ENCODE measurements around the gene XYLB.

The XYLB gene

DNA sequence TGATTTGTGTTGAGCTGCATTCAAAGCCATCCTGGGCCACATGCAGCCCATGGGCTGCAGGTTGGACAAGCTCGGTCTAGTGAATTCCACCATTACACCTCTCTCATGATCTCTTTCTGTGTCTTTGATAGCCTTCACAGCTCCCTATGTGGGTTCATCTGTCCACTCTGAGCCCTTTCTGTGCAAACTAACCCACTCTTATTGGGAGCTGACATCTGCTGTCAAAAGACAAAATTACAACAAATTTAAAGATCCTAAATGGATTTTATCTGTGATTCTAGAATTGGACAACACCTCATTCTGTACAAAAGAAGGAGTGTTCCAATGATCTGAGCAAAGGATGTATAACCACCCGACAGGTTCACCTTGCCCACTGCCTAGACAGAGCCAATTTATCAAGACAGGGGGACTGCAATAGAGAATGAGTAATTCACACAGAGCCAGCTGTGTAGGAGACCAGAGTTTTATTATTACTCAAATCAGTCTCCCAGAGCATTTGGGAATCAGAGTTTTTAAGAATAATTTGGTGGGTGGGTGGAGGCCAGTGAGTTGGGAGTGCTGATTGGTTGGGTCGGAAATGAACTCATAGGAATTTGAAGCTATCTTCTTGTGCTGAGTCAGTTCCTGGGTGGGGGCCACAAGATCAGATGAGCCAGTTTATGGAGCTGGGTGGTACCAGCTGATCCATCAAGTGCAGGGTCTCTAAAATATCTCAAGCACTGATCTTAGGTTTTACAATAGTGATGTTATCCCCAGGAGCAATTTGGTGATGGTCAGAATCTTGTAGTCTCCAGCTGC lies 2.6 kb upstream of the XYLB start:
- TF ChIP-seq, protein P1, sequence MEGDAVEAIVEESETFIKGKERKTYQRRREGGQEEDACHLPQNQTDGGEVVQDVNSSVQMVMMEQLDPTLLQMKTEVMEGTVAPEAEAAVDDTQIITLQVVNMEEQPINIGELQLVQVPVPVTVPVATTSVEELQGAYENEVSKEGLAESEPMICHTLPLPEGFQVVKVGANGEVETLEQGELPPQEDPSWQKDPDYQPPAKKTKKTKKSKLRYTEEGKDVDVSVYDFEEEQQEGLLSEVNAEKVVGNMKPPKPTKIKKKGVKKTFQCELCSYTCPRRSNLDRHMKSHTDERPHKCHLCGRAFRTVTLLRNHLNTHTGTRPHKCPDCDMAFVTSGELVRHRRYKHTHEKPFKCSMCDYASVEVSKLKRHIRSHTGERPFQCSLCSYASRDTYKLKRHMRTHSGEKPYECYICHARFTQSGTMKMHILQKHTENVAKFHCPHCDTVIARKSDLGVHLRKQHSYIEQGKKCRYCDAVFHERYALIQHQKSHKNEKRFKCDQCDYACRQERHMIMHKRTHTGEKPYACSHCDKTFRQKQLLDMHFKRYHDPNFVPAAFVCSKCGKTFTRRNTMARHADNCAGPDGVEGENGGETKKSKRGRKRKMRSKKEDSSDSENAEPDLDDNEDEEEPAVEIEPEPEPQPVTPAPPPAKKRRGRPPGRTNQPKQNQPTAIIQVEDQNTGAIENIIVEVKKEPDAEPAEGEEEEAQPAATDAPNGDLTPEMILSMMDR (IDR thresholded peaks at IDR 0.05): no peak
- intact Hi-C loops (cut with DNase I; ENCODE audit: low total_unique reads): loop anchor here (10.0 kb wide), 1 partner anchor 219 kb away; no protein-coding TSS in a partner anchor
- no peaks in the 10 kb centered on the region for H3K27me3 ChIP-seq
- peaks cover 0 to 13% (median 7%) of the 10 kb centered on the region in 4 donors for H3K4me1 ChIP-seq
- H3K36me3 ChIP-seq: no peaks in the 10 kb centered on the region
- H3K4me3 ChIP-seq: no peak overlapping the region
- no peak for DNase-seq
- H3K9me3 ChIP-seq: no peaks in the 10 kb centered on the region
- H3K27ac ChIP-seq: no peak overlapping the region

DNA sequence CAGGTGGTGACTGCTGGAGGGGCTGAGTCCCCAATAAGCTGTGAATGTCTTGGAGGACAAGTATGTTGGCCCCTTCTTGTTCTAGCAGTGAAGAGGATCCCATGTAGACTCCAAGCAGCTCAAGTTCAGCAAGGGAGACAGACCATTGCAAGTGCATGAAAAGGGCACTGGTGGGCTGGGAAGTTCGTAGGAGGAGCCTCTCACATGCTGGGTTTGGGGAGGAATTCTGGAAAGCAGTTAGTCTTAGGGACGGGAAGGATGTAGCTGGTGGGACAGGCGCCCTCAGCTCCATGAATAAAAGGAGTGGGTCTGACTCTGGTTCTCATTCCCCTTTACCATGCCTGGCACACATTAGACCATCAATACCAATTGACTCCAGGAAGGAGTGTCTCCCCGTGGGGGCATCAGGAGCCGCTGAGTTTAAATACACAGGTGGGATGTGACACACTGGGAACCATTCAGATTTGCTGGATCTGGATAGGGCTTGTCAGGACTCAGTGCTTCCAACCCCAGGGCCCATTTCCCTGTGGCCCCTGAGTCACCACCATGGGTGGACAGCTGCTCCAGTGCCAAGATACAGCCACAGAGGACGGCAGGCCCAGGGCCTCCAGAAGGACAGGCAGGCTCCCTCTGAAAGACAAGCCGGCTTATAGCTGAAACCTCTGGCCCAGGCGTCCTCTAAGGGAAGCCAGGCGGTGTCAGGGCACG lies 552 bp upstream of the XYLB start:
- H3K9me3 ChIP-seq: no peaks in the 10 kb centered on the region
- peaks cover 0 to 13% (median 7%) of the 10 kb centered on the region in 4 donors for H3K4me1 ChIP-seq
- intact Hi-C loops (cut with DNase I; ENCODE audit: low total_unique reads): loop anchor here (2.0 to 10.0 kb wide), 2 partner anchors 133 to 221 kb away; no protein-coding TSS in a partner anchor
- peak overlapping the region; percentile 62 to 63 for H3K4me3 ChIP-seq
- DNase-seq: no peak
- no peaks in the 10 kb centered on the region for H3K27me3 ChIP-seq
- H3K36me3 ChIP-seq: no peaks in the 10 kb centered on the region
- TF ChIP-seq, protein P1 (IDR thresholded peaks at IDR 0.05): no peak
- H3K27ac ChIP-seq: peak overlapping the region; percentile 43 to 53

DNA sequence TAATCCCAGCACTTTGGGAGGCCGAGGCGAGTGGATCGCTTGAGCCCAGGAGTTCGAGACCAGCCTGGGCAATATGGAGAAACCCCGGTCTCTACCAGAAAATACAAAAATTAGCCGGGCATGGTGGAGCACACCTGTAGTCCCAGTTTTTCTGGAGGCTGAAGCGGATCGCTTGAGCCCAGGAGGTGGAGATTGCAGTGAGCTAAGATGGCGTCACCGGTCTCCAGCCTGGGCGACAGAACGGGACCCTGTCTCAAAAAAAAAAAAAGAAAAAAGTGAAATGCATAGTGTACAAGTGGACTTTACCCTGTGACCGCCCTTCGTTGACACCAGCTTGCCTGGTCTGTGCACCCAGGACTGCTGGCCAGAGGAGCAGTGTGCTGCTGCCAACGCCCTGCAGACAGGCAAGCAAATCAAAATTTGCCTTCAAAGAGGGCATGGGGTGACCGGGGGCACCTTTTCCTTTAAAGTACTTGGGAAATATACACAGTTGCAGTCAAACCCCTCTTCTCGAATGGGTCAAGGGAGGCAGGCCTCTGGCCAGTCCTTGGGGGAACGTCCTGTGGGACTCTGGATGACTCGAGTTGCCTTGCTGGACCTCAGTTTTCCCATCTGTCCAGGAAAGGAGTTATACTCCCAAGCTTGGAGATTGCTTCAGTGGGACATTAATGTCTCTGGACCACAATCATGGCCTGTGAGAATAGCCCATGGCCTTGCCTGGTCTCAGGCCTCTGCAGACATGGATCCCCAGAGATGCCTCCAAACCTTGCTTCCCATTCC lies 1.0 kb downstream of the XYLB start:
- Histone ChIP-seq H3K36me3 (no peaks in the 10 kb centered on the region), H3K9me3 (no peaks in the 10 kb centered on the region), H3K4me1 (peaks cover 0 to 13% (median 7%) of the 10 kb centered on the region in 4 donors), H3K27ac (peak overlapping the region in 1 of 2 donors; percentile 53), H3K4me3 (peak overlapping the region; percentile 62 to 63), H3K27me3 (no peaks in the 10 kb centered on the region)
- intact Hi-C loops (cut with DNase I; ENCODE audit: low total_unique reads): loop anchor here (2.0 to 10.0 kb wide), 2 partner anchors 131 to 223 kb away; no protein-coding TSS in a partner anchor
- TF ChIP-seq, protein P1 (IDR thresholded peaks at IDR 0.05): no peak
- no peak for DNase-seq

DNA sequence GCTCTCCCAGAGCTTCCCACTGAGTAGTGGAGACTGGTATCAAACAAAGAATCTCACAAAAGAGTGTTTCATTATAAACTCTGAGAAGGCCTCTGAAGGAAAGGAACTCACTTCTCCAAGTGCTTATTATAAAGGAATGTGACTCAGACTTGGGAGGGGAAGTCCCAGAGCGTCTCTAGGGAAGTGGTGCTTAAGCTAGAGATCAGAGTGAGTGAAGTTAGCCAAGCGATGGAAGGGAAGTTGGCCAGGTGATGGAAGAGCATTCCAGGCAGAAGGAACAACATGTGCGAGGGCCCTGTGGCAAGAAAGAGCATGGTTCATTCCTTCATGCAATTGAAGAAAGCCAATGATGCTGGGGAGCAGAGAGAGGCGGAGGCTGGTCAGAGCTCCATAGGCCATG lies 2.3 kb downstream of the XYLB start:
- DNase-seq: no peak
- no peak overlapping the region for H3K27ac ChIP-seq
- intact Hi-C loops (cut with DNase I; ENCODE audit: low total_unique reads): loop anchor here (10.0 kb wide), 1 partner anchor 224 kb away; no protein-coding TSS in a partner anchor
- no peaks in the 10 kb centered on the region for H3K9me3 ChIP-seq
- TF ChIP-seq, protein P1 (IDR thresholded peaks at IDR 0.05): no peak
- H3K27me3 ChIP-seq: no peaks in the 10 kb centered on the region
- H3K4me3 ChIP-seq: no peak overlapping the region
- H3K4me1 ChIP-seq: peaks cover 0 to 13% (median 7%) of the 10 kb centered on the region in 4 donors
- no peaks in the 10 kb centered on the region for H3K36me3 ChIP-seq

DNA sequence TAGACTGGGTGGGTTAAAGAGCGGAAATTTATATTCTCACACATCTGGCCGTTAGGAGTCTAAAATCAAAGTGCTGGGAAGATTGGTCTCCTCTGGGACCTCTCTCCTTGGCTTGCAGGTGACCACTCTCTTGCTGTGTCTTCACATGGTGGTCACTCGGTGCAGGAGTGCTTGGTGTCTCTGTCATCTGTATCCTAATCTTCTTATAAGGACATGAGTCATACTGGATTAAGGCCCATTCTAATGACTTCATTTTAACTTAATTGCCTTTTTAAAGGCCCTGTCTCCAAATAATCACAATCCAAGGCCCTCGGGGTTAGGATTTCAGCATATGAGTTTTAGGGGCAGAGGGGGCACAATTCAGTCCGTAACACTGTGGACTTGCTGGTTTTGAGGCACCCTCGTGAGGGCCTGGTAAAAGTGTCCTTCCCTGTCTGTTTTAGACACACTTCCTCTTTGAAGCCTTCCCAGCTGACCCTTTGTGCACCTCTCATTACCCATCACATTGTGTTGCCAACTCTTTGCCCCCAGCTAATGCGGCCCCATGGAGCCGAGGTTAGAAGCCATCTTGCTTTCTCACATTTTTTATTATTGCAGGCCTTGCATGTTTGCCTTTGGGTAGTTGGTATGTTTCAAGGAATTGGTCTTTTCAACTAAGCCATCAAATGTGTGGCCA lies 3.2 kb downstream of the XYLB start:
- intact Hi-C loops (cut with DNase I; ENCODE audit: low total_unique reads): loop anchor here (10.0 kb wide), 1 partner anchor 225 kb away; no protein-coding TSS in a partner anchor
- H3K9me3 ChIP-seq: no peaks in the 10 kb centered on the region
- H3K27ac ChIP-seq: no peak overlapping the region
- no peak overlapping the region for H3K4me3 ChIP-seq
- no peak for DNase-seq
- no peaks in the 10 kb centered on the region for H3K27me3 ChIP-seq
- peaks cover 0 to 13% (median 7%) of the 10 kb centered on the region in 4 donors for H3K4me1 ChIP-seq
- no peaks in the 10 kb centered on the region for H3K36me3 ChIP-seq
- TF ChIP-seq, protein P1 (IDR thresholded peaks at IDR 0.05): no peak
